OCI-LY7 (cell line): ENCODE results near the gene SERINC5.

Experiments
- CTCF ChIP-seq: fragments of 200-600 bp; sonication (generic); conservative IDR thresholded peaks from 2 replicates; pipeline ENCODE4 v1.5.1; 2014; ENCODE audit warnings: mild to moderate bottlenecking, antibody characterized with exemption, low read length, moderate library complexity, mixed read lengths
- EZH2phosphoT487 ChIP-seq: fragments of 200-600 bp; sonication (generic); IDR thresholded peaks from 2 replicates; pipeline ENCODE4 v1.6.1; 2018; ENCODE audit warnings: low read depth, borderline replicate concordance, mild to moderate bottlenecking, mixed run types, antibody characterized with exemption, low read length, moderate library complexity, mixed read lengths

DNA sequence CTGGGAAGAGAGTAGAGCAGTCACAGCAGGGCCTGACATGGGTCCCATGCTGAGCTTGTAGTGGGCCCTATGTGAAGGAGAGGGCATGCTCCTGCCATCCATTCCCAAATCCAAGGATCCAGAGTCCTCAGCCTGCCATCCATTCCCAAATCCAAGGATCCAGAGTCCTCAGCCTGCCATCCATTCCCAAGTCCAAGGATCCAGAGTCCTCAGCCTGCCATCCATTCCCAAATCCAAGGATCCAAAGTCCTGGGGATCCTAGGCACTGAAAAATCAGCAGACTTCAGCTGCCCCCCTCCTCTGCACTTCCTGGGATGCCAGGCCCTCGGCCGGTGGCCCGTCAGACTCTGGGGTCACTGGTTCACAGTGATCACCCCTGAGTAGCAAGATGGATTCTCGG lies 187.1 kb downstream of the SERINC5 start:
- TF ChIP-seq CTCF = no peak
- no peak for TF ChIP-seq EZH2phosphoT487
